GM20000 (cell line): ENCODE measurements around the gene TMEM82.
"Not testable (repeated sequence)": the region's sequence is repeated elsewhere in the genome, so short reads cannot be mapped to it uniquely, and the experiment has no call there.

Source experiments
- DNase-seq: peaks from one replicate; pipeline ENCODE4 v3.0.0; 2012; ENCODE audit warnings: low spot score
- CTCF ChIP-seq: IDR thresholded peaks from 2 replicates; pipeline ENCODE4 v1.5.1; 2012; ENCODE audit warnings: mild to moderate bottlenecking, control low read depth; ENCODE audit errors: extremely low read depth, missing control alignments

Gene TMEM82

GRCh38 chr1:15742339-15742801 is at the start of gene TMEM82:
Gene TMEM82 (plus strand): TSS chr1:15742499. CDS start chr1:15742560, 61 bp downstream.
- no peak for TF ChIP-seq CTCF
- no peak for DNase-seq

- no peak for TF ChIP-seq CTCF
- DNase-seq: no peak
Measured at GRCh38 chr1:15693371-15693770, 48.9 kb upstream of the TMEM82 start.

GRCh38 chr1:15696956-15697521 is 45.3 kb upstream of the TMEM82 start:
- DNase-seq: peak; percentile 85
- TF ChIP-seq CTCF: no peak

GRCh38 chr1:15698201-15698600 is 44.1 kb upstream of the TMEM82 start:
- no peak for DNase-seq
- TF ChIP-seq CTCF: no peak

- not testable (repeated sequence) for DNase-seq
Measured at GRCh38 chr1:15699321-15699720, 43.0 kb upstream of the TMEM82 start.

GRCh38 chr1:15700508-15700907 is 41.8 kb upstream of the TMEM82 start:
- no peak for TF ChIP-seq CTCF
- no peak for DNase-seq

- DNase-seq: no peak
- no peak for TF ChIP-seq CTCF
Measured at GRCh38 chr1:15701784-15702183, 40.5 kb upstream of the TMEM82 start.
